HUES6 (cell line): ENCODE data around the gene PDE10A.
"Not testable (repeated sequence)": the region's sequence is repeated elsewhere in the genome, so short reads cannot be mapped to it uniquely, and the experiment has no call there.

Experiments
- H3K27ac ChIP-seq: 2 replicates; pipeline ENCODE4 v1.7.0; 2013; ENCODE audit warnings: low read depth, mild to moderate bottlenecking, low read length, inconsistent platforms
- H3K27me3 ChIP-seq: 2 replicates; pipeline ENCODE4 v1.6.1; 2013; ENCODE audit warnings: low read length; ENCODE audit not compliant: control insufficient read depth, insufficient read depth
- H3K36me3 ChIP-seq: 2 replicates; pipeline ENCODE4 v1.6.1; 2013; ENCODE audit warnings: low read length; ENCODE audit not compliant: control insufficient read depth, insufficient read depth
- H3K4me1 ChIP-seq: 2 replicates; pipeline ENCODE4 v1.6.1; 2013; ENCODE audit warnings: low read length; ENCODE audit not compliant: control insufficient read depth, insufficient read depth
- H3K4me3 ChIP-seq: 2 replicates; pipeline ENCODE4 v1.5.1; 2013; ENCODE audit warnings: low read depth, low read length
- H3K9ac ChIP-seq: one replicate; pipeline ENCODE4 v1.6.1; 2013; ENCODE audit warnings: mild to moderate bottlenecking, low read length
- H3K9me3 ChIP-seq: 2 replicates; pipeline ENCODE4 v1.6.1; 2013; ENCODE audit warnings: low read depth, low read length; ENCODE audit not compliant: control insufficient read depth, insufficient read depth

Gene PDE10A

DNA sequence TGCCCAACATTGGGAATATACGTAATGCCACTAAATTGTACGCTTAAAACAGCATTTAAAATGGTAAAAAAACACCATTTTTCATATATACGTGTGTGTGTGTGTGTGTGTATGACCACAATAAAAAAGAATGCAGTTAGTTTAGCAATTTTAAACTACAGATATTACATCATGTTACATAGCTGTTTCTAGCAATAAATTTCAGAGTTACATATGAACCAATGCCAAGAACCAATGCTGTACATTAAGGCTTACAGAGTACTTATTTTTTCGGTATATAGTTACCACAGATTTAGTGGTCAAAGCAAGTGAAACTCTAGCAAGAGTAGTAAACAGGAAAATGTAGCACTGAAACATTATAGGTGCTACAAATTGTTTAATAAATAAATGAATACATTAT, 119.3 kb downstream of the PDE10A start:
- Histone ChIP-seq H3K9me3 (no peaks in the 10 kb centered on the region), H3K27ac (no peak overlapping the region), H3K4me3 (no peak overlapping the region)

DNA sequence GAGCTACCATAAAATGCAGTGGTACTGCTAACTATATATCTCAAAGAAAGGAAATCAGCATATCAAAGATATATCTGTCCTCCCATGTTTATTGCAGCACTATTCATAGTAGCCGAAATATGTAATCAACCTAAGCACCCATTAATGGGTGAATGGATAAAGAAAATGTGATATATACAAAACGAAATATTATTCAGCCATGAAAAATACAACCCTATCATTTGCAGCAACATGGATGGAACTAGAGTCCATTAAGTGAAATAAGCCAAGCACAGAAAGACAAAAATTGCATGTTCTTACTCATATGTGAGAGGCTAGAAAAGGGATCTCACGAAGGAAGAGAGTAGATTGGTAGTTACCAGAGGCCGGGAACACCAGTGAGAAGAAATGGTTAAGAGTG, 126.1 kb downstream of the PDE10A start:
- Histone ChIP-seq H3K4me1 (no peaks in the 10 kb centered on the region), H3K9me3 (no peaks in the 10 kb centered on the region), H3K4me3 (no peak overlapping the region), H3K36me3 (no peaks in the 10 kb centered on the region), H3K9ac (no peak overlapping the region), H3K27ac (no peak overlapping the region), H3K27me3 (no peaks in the 10 kb centered on the region)

More for the DNA sequence above, 119.3 kb downstream of the PDE10A start:
- no peaks in the 10 kb centered on the region for H3K36me3 ChIP-seq
- no peak overlapping the region for H3K9ac ChIP-seq
- no peaks in the 10 kb centered on the region for H3K27me3 ChIP-seq
- no peaks in the 10 kb centered on the region for H3K4me1 ChIP-seq

- no peaks in the 10 kb centered on the region for H3K27me3 ChIP-seq
- H3K4me3 ChIP-seq: no peak overlapping the region
- no peaks in the 10 kb centered on the region for H3K9me3 ChIP-seq
- H3K36me3 ChIP-seq: no peaks in the 10 kb centered on the region
- no peak overlapping the region for H3K9ac ChIP-seq
- no peak overlapping the region for H3K27ac ChIP-seq
- H3K4me1 ChIP-seq: peaks cover 3% of the 10 kb centered on the region; the same call in 1 of the 2 replicates
Observed at GRCh38 chr6:165519316-165519715, 143.7 kb downstream of the PDE10A start.

DNA sequence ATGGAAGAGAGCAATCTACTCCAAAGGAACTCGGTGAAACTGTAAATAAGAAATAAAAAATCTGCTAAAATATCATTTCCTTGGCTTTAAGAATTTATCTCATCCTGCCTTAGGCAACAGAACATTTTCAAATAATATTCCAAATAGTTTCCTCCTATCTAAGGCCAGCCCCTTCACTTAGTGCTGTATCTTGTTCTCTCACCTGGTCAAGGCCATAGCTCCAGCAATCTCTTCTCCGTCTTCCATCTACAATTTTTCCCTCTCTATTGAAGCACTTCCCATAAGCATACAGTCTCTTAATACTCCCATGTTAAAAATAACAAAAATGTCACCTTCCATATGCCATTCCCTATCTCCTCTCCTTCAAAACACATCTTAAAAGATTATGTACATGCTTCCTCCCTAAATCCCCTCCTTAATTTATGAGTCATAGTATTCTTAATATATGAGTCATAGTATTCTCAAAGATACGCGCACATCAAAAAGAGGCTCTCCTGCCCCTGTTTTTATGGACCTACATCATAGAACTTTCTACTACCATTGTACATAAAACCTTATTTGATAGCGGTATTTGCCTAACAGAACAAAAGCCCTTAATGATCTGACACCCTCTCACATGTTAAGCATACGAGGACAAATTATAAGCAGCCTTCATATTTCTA, 146.9 kb downstream of the PDE10A start:
- Histone ChIP-seq H3K36me3 (no peaks in the 10 kb centered on the region), H3K9ac (no peak overlapping the region), H3K4me1 (peaks cover under 1% of the 10 kb centered on the region; the same call in 1 of the 2 replicates), H3K27ac (no peak overlapping the region), H3K9me3 (no peaks in the 10 kb centered on the region), H3K4me3 (no peak overlapping the region), H3K27me3 (no peaks in the 10 kb centered on the region)

DNA sequence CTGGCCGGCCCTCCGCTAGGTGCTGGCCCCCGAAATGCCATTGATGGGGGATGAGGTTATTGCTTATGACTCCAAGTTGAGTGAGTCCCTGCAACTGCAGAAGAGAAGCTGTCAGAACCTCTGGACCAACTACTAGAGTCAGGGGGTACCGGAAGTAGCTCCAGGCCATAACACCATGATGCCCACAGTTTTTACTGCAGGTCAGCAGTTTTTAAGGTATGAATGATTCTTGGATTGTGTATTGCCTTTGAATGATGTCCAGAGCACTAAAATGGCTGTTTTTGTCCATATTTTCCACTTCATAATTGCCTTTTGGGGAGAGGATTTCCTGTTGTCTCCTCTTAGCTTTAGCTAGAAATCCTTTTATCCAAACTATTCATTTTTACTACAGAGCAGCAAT, 148.4 kb downstream of the PDE10A start:
- H3K9me3 ChIP-seq: no peaks in the 10 kb centered on the region
- no peaks in the 10 kb centered on the region for H3K4me1 ChIP-seq
- H3K36me3 ChIP-seq: no peaks in the 10 kb centered on the region
- H3K27me3 ChIP-seq: no peaks in the 10 kb centered on the region
- H3K9ac ChIP-seq: no peak overlapping the region
- H3K27ac ChIP-seq: no peak overlapping the region
- no peak overlapping the region for H3K4me3 ChIP-seq

DNA sequence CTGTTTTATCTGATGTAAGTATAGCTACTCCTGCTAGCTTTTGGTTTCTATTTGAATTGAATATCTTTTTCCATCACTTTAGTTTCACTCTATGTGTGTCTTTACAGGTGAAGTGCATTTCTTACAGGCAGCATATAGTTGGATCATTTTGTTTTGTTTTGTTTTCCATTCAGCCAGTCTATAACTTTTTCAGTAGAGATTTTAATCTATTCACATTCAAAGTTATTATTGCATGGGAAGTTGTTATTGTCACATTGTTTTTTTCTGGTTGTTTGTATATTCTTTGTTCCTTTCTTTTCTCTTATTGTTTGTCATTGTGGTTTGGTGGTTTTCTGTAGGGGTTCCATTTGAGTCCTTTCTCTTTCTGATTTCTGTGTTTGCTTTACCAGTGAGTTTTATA, 151.2 kb downstream of the PDE10A start:
- H3K9ac ChIP-seq: no peak overlapping the region
- H3K27me3 ChIP-seq: no peaks in the 10 kb centered on the region
- H3K4me3 ChIP-seq: no peak overlapping the region
- H3K36me3 ChIP-seq: no peaks in the 10 kb centered on the region
- H3K27ac ChIP-seq: no peak overlapping the region
- no peaks in the 10 kb centered on the region for H3K4me1 ChIP-seq
- H3K9me3 ChIP-seq: no peaks in the 10 kb centered on the region

GRCh38 chr6:165508321-165508869, 154.6 kb downstream of the PDE10A start:
- no peaks in the 10 kb centered on the region for H3K27me3 ChIP-seq
- no peaks in the 10 kb centered on the region for H3K4me1 ChIP-seq
- H3K9ac ChIP-seq: no peak overlapping the region
- H3K9me3 ChIP-seq: no peaks in the 10 kb centered on the region
- H3K4me3 ChIP-seq: no peak overlapping the region
- H3K36me3 ChIP-seq: no peaks in the 10 kb centered on the region
- no peak overlapping the region for H3K27ac ChIP-seq

DNA sequence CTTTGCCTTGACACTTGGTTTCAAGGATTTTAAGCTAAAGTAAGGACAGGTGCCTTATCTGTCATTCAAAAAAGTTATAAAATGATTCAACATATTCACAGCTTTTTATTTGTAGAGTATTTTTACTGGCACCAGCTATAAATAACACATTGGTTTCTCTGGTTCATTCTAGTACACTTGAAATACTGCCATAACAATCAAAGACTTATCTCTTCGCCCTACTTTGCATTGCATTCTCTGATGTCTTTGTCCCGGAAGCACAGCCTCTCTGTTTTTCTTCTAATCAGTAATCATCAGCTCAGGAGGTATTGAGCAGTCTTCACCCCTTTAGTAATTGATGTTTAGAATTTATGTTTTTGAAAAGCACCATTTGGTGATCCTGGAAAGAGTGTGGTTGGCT, 156.4 kb downstream of the PDE10A start:
- Histone ChIP-seq H3K4me1 (no peaks in the 10 kb centered on the region), H3K27me3 (no peaks in the 10 kb centered on the region), H3K9ac (no peak overlapping the region), H3K4me3 (no peak overlapping the region), H3K36me3 (no peaks in the 10 kb centered on the region), H3K27ac (no peak overlapping the region), H3K9me3 (no peaks in the 10 kb centered on the region)

GRCh38 chr6:165500214-165500907, 162.7 kb downstream of the PDE10A start:
- H3K27me3 ChIP-seq, H3K27ac ChIP-seq, H3K4me3 ChIP-seq, H3K9ac ChIP-seq, H3K4me1 ChIP-seq, H3K36me3 ChIP-seq, H3K9me3 ChIP-seq: not testable (repeated sequence)

- 0 out of 2 replicates have a peak, but pooled peaks cover 6% of the 10 kb centered on the region for H3K4me1 ChIP-seq
- H3K9ac ChIP-seq: no peak overlapping the region
Observed at GRCh38 chr6:165497472-165497871, 165.6 kb downstream of the PDE10A start.

GRCh38 chr6:165488624-165489295, 174.3 kb downstream of the PDE10A start:
- no peak overlapping the region for H3K4me3 ChIP-seq
- H3K4me1 ChIP-seq: peaks cover 7% of the 10 kb centered on the region
- no peaks in the 10 kb centered on the region for H3K9me3 ChIP-seq
- H3K9ac ChIP-seq: no peak overlapping the region
- no peaks in the 10 kb centered on the region for H3K36me3 ChIP-seq
- no peaks in the 10 kb centered on the region for H3K27me3 ChIP-seq
- H3K27ac ChIP-seq: no peak overlapping the region

More at GRCh38 chr6:165497472-165497871, 165.6 kb downstream of the PDE10A start:
- H3K4me3 ChIP-seq: no peak overlapping the region
- no peaks in the 10 kb centered on the region for H3K36me3 ChIP-seq
- no peak overlapping the region for H3K27ac ChIP-seq
- no peaks in the 10 kb centered on the region for H3K27me3 ChIP-seq
- H3K9me3 ChIP-seq: no peaks in the 10 kb centered on the region
